Upper lobe of left lung (tissue), 6 donors: ENCODE results near the gene PFKFB4. TPM values are rescaled to one million over a fixed set of nuclear protein-coding genes. Genes with fewer than 3 reads are reported as not detected.

Experiments
- ATAC-seq, 2 donors: fragments of 200-7000 bp; cut with Tn5 transposase; one replicate each; pipeline ENCODE4 v1.9.1; 2022; ENCODE audit warnings: mild to moderate bottlenecking in 2 of 2, moderate library complexity in 2 of 2; ENCODE audit not compliant: low FRiP score in 2 of 2
- DNase-seq, 2 donors: peaks; one replicate each; pipeline ENCODE4 v3.0.0-alpha.2; 2019 to 2020
- H3K27ac ChIP-seq, 4 donors: fragments of 200-600 bp; sonication (generic); one replicate each; pipeline ENCODE4 v1.5.1; 2016 to 2019
- H3K27me3 ChIP-seq, 4 donors: fragments of 200-600 bp; sonication (generic); one replicate each; pipeline ENCODE4 v1.5.1; 2017 to 2019
- H3K36me3 ChIP-seq, 4 donors: fragments of 200-600 bp; sonication (generic); one replicate each; pipeline ENCODE4 v1.5.1; 2016 to 2019
- H3K4me1 ChIP-seq, 4 donors: fragments of 200-600 bp; sonication (generic); one replicate each; pipeline ENCODE4 v1.5.1; 2018 to 2019
- H3K4me3 ChIP-seq, 4 donors: fragments of 200-600 bp; sonication (generic); one replicate each; pipeline ENCODE4 v1.5.1; 2017 to 2019; ENCODE audit warnings: mild to moderate bottlenecking in 2 of 4, moderate library complexity in 1 of 4
- H3K9me3 ChIP-seq, 4 donors: fragments of 200-600 bp; sonication (generic); one replicate each; pipeline ENCODE4 v1.5.1; 2018 to 2019
- CTCF ChIP-seq, 6 experiments: fragments of 450-650 bp in 4 of 6; fragments of 200-600 bp in 2 of 6; sonication (generic) in 2 of 6; IDR thresholded peaks; one replicate each; pipeline ENCODE4 v1.5.1; 2016 to 2019; ENCODE audit warnings: antibody characterized with exemption in 6 of 6
- EP300 ChIP-seq, 4 donors: sonication (generic); formaldehyde crosslinking; IDR thresholded peaks; one replicate each; pipeline ENCODE4 v1.5.1; 2017; ENCODE audit warnings: antibody characterized with exemption in 4 of 4, control low read depth in 2 of 4
- POLR2A ChIP-seq, 4 donors: fragments of 450-650 bp; IDR thresholded peaks; one replicate each; pipeline ENCODE4 v1.5.1; 2016 to 2017; ENCODE audit warnings: antibody characterized with exemption in 4 of 4, mild to moderate bottlenecking in 2 of 4
- POLR2AphosphoS5 ChIP-seq, 2 donors: sonication (generic); formaldehyde crosslinking; IDR thresholded peaks; one replicate each; pipeline ENCODE4 v1.5.1; 2017; ENCODE audit warnings: antibody characterized with exemption in 2 of 2
- WGBS, 2 donors: methylation state at CpG; one replicate each; pipeline ENCODE4 v1.1.5; 2017 to 2018; 5-methylcytosine and 5-hydroxymethylcytosine counted together
- total RNA-seq, 6 donors: library from RNA; depleted of rRNA in 4 of 6; stranded (reverse); fragments of >200 nt in 4 of 6; gene quantifications; one replicate each; pipeline versions ENCODE4 v1.1.0 to v1.2.1, GENCODE V29; 2016 to 2021
- donor health status: DM: no; HTN: no; CAD: no; lungs with moderate emphysema.
- donor health status: DM: no; HTN: yes; CAD: no; lungs with severe emphysema.

PFKFB4 gene
- total RNA-seq, 6 donors from 2014 or later, result 5.9 to 16.8 (median 9.8) TPM

GRCh38 chr3:48566401-48566760 lies 9.8 kb upstream of the PFKFB4 start:
- peak in 1 of 2 donors; percentile 65 for DNase-seq
- H3K4me1 ChIP-seq, result peaks cover 0 to 9% (median 4%) of the 10 kb centered on the region in 4 donors
- no peaks in the 10 kb centered on the region for H3K36me3 ChIP-seq
- WGBS, 2 donors, result 95 to 96% methylated on average over 4 to 9 of the region's 9 CpGs
- no peak for TF ChIP-seq POLR2A (IDR thresholded peaks at IDR 0.05)
- no peak for TF ChIP-seq POLR2AphosphoS5 (IDR thresholded peaks at IDR 0.05)
- no peak for TF ChIP-seq CTCF (IDR thresholded peaks at IDR 0.05)
- TF ChIP-seq EP300 (IDR thresholded peaks at IDR 0.05), result no peak
- H3K4me3 ChIP-seq, result no peak overlapping the region
- H3K27ac ChIP-seq, result no peak overlapping the region
- ATAC-seq, result no peak
- no peaks in the 10 kb centered on the region for H3K27me3 ChIP-seq
- H3K9me3 ChIP-seq, result no peaks in the 10 kb centered on the region

GRCh38 chr3:48565591-48566400 lies 9.2 kb upstream of the PFKFB4 start:
- TF ChIP-seq CTCF (IDR thresholded peaks at IDR 0.05) (no peak), EP300 (IDR thresholded peaks at IDR 0.05) (no peak), POLR2A (IDR thresholded peaks at IDR 0.05) (no peak), POLR2AphosphoS5 (IDR thresholded peaks at IDR 0.05) (no peak)
- no peak for ATAC-seq
- Histone ChIP-seq H3K4me3 (no peak overlapping the region), H3K27ac (no peak overlapping the region), H3K9me3 (no peaks in the 10 kb centered on the region), H3K4me1 (peaks cover 4 to 15% (median 9%) of the 10 kb centered on the region in 4 donors), H3K27me3 (no peaks in the 10 kb centered on the region), H3K36me3 (no peaks in the 10 kb centered on the region)
- DNase-seq, result peak in 1 of 2 donors; percentile 44
- WGBS, 2 donors, result 62 to 67% methylated on average over 6 to 7 of the region's 7 CpGs

GRCh38 chr3:48565186-48565585 lies 8.6 kb upstream of the PFKFB4 start:
- H3K36me3 ChIP-seq, result no peaks in the 10 kb centered on the region
- peaks cover 10 to 21% (median 16%) of the 10 kb centered on the region in 4 donors for H3K4me1 ChIP-seq
- H3K4me3 ChIP-seq, result no peak overlapping the region
- ATAC-seq (no peak), DNase-seq (peak in 1 of 2 donors; percentile 32)
- TF ChIP-seq POLR2A (IDR thresholded peaks at IDR 0.05), result no peak
- no peak for TF ChIP-seq POLR2AphosphoS5 (IDR thresholded peaks at IDR 0.05)
- TF ChIP-seq CTCF (IDR thresholded peaks at IDR 0.05), result no peak
- TF ChIP-seq EP300 (IDR thresholded peaks at IDR 0.05), result no peak
- no peaks in the 10 kb centered on the region for H3K27me3 ChIP-seq
- no peaks in the 10 kb centered on the region for H3K9me3 ChIP-seq
- WGBS, 2 donors, result 83% methylated on average over 1 to 9 of the region's 11 CpGs
- H3K27ac ChIP-seq, result no peak overlapping the region

- DNase-seq, result peak in 1 of 2 donors; percentile 76
- WGBS, 2 donors, result 86 to 100% methylated on average over 1 to 10 of the region's 11 CpGs
Measured at GRCh38 chr3:48564667-48565066, 8.1 kb upstream of the PFKFB4 start.

More at GRCh38 chr3:48564667-48565066, 8.1 kb upstream of the PFKFB4 start:
- Histone ChIP-seq H3K27ac (no peak overlapping the region), H3K4me3 (no peak overlapping the region), H3K9me3 (no peaks in the 10 kb centered on the region), H3K27me3 (no peaks in the 10 kb centered on the region), H3K4me1 (peaks cover 15 to 26% (median 20%) of the 10 kb centered on the region in 4 donors), H3K36me3 (no peaks in the 10 kb centered on the region)
- TF ChIP-seq EP300 (IDR thresholded peaks at IDR 0.05) (no peak), POLR2AphosphoS5 (IDR thresholded peaks at IDR 0.05) (no peak), CTCF (IDR thresholded peaks at IDR 0.05) (no peak), POLR2A (IDR thresholded peaks at IDR 0.05) (no peak)
- no peak for ATAC-seq
